COR-L47 (cell line): Measurements from ENCODE around the gene TMEM54.

Source experiments
- DNase-seq: peaks from one replicate; lab custom pipeline; 2025; lab: John Stamatoyannopoulos, UW

The TMEM54 gene

DNA sequence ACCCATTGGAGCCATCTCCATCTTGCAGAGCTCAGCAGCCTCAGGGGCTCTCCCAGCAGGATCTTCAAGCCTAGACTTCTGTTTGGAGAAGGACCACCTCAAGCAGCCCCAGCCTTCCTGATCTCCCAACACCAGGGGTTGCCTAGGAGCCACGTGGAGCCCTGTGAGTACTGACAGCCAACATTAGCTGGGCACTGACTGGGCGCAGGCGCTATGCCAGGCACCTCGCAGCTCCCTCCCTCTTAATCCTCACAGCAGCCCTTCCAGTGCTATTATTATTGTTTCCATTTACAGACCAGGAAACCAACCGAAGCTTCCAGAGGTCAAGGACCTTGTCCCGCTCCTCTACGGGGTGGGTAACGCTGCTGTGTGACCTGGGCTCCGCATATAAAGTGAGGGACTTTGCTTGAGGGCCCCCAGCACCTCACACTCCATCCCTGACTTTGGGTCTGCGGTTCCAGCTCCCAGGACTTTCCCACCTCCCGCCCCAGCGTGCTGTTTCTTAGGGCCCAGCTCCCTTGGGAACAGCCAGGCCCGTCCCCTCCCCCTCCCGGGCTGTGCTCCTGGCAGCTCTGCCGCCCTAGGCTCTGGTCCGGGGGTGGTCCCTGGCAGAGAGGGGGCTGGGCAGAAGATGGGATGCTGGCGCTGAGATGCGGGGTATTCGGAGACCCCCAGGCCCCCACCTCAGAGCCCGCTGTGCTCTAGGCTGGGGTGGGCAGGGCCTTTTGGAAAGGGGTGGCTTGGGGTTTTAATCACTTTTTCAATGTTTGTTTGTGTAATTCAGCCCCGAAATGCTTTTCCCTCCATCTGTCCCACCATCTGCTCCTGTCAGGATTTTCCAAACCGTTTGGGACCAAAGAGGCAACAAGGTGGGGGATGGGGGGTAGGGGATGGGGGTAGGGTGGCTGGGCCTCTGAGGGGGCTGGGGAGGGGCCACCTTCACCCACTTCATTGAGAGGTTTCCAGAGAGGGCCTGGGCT is 19.0 kb downstream of the TMEM54 start:
- no peak for DNase-seq

DNA sequence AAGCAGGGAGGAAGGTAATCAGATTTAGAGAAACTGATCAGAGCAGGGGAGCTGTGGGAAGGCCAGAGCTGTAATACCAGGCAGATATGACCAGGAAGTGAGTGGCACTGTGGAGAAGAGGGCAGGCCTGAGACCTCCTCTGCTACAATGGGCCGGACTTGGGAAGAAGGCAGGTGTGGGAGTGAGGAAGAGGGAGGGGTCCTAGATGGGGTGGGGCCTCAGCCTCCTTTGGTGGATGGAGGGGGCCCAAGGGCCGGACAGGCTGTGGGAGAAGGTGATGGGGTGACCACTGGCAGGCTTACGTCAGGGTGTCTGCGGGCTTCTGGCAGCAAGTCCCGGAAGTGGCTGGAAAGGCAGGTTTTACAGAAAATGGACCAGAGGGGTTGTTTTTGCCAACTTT is 19.9 kb downstream of the TMEM54 start:
- no peak for DNase-seq

DNA sequence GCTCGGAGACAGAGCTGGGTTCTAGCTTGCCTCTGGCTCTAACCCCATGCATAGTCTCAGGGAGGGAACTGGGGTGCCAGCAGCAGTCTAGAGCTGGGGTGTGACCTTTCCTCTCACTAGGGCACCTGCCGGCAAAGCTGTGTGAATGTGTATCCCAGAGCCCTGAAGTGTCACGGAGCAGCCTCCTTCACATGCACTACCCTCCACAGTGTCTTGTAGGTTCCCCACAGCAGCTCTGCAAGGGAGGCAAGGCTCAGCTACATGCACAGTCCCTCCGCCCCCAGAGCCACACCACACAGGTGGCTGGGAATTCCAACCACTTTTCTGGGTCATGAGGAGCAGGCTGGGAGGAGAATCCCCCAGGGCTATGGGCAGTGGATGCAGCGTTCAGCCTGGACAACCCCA is 22.6 kb downstream of the TMEM54 start:
- no peak for DNase-seq

DNA sequence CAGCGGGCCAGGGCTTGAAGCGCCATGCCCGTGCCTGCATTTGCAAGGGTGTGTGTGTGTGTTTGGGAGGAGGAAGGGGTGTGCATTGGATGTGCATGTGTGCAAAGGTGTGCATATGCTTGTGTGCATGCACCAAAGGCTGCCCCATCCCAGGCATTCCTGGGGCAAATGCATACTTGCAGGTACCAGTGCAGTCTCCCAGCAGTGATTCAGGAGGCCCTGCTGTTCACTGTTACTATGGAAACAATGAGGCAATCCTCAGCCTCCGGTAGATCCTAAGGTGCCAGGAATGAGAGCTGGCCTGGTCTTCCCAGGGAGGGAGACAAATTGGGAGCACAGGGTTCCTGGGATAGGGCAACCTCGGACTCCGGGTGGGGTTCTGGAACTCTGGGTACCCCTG is 23.0 kb downstream of the TMEM54 start:
- DNase-seq, result no peak

DNA sequence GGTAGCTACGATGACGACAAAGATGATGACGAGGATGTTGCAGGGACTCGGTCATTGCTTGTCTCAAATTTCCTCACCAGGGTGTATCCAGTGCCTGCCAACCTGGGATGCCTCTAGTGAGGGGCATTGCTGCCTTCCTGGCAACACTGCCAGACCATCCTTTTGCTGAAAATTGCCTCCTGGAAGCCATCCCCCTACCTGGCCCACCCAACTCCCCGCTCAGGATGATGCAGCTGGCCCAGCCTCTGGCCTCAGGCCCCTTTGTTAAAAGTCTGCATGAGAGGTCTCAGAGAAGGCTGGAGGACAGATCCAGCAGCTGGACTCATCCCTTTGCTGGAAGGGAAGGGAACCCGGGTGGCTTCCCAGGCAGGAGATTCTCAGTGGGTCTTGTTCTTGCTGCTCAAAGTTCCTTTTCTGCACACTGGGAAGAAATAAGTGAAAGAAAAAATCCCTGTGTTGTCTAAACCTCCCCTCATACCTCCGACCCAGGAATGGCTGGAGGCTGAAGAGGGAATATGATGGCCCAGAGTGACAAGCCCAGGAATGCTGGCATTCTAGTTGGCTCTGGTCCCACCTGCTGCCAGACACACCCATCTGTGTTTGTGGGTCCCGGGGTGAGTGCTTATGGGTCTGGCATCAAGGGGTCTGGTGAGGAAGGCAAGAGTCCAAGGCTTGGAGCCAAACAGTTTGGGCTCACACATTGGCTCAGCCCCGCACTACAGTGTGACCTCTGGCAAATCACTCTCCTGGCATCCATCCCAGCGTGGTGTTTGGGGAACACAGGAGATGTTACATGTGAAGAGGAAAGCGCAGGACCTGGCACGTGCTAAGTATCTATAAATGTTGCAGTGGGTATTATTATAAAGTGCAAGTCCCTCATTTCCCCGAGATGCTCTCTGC is 23.7 kb downstream of the TMEM54 start:
- DNase-seq, result peak; percentile 74

DNA sequence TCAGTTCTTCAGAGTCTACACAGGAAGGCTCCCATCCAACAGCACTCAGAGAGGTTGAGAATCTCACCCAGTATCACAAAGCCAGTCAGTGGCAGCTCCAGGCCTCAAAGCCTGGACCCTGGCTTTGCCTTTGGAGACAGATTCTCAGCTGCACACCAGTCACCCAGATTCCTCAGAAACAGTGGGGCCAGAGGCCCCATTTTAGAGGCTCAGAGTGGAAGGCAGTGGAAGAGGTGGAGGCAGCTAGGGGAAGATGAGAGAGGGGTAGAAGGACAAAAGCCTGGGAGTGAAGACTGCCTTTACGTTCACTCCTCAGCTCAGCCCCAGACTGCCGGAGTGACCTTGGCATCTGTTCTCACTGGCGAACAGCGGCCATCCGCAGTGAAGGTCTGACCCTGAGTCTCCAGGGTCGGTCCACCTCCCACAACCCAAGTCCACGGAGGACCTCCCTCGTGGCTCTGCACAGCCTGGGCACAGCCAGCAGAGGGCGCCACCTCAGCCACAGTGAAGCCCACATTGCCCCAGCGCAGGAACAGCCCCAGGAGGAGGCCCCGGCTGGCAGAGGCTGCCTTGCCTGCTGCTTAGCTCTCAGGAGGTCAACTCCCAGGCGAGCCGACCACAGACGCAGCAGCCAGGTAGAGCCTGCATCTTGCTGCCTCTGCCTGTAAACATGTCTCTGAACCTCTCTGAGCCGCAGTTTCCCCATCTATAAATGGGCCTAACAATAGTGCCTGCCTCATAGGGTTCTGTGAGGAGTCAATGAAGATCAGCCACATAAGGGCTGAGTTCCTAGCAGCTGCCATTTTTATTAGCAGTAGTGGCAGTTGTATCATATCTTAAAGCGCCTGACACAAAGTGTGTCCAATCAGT is 24.6 kb downstream of the TMEM54 start:
- no peak for DNase-seq

DNA sequence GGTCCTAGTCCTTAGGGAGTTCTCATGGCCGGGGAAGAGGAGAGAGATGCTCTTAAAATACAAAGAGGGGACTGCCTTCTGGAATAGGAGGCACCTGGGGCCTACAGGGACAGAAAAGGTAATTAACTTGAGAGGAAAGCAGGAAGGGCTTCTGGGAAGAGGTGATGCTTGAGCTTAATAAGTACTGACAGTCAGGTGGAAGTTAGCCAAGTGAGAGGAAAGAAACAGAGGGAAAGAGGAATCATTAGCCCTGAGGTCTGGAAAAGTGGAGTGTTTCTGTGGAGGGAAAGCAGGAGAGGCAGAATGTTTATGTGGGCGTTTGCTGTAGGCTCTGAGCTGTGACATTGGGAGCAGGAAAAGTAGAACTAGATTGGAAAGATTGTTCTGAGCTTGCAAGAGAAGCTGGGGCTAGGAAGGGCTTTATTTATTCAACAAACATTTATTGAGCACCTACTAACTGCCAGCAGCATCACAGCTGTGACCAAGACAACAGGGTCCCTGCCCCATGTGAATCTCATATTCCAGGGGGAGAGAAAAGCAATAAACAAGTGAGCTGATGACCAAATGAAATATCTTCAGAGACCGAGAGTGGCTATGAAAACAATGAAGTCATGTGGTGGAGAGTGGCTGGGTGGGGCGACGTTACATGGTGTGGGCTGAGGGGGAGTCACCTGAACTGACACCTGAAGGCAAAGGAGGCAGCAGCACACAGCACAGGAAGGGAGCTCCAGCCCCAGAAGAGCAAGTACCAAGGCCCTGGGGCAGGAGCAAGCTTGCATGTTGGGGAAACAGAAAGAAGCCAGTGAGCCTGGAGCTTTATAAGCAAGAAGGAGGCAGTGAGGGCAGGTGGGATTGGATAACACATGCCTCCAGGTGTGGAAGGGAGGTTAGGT is 26.1 kb downstream of the TMEM54 start:
- no peak for DNase-seq

DNA sequence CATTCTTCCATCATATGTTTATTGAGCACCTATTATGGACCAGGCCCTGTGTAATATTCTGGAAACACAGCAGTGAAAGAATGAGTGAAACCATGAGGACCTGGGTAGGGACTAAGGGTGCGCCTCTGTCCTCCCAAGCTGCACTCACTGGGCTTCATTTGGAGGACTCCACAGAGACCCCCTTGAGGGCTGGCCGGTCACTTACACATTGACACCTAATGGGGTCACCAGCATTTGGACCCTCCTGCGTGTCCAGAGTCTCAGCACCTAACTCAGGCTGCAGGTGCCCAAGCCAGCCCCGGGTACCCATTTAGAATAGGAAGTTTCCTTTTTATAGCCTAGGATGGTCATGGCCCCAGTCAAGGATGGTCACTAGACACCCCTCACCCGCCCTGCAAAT is 27.7 kb downstream of the TMEM54 start:
- DNase-seq, result no peak

DNA sequence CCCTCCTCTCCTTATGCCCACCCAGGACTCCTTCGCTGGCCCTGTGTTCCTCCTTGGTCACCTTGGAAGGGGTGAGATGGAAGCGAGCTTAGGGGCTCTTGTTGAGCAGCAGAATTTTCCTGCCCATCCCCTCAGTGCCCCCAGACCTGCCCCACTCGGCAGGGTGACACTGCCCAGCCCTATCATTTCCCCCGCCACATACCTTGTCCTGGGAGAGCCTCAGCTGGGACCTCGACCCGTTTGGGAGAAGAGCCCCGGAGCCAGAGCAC is 29.1 kb downstream of the TMEM54 start:
- DNase-seq, result no peak

DNA sequence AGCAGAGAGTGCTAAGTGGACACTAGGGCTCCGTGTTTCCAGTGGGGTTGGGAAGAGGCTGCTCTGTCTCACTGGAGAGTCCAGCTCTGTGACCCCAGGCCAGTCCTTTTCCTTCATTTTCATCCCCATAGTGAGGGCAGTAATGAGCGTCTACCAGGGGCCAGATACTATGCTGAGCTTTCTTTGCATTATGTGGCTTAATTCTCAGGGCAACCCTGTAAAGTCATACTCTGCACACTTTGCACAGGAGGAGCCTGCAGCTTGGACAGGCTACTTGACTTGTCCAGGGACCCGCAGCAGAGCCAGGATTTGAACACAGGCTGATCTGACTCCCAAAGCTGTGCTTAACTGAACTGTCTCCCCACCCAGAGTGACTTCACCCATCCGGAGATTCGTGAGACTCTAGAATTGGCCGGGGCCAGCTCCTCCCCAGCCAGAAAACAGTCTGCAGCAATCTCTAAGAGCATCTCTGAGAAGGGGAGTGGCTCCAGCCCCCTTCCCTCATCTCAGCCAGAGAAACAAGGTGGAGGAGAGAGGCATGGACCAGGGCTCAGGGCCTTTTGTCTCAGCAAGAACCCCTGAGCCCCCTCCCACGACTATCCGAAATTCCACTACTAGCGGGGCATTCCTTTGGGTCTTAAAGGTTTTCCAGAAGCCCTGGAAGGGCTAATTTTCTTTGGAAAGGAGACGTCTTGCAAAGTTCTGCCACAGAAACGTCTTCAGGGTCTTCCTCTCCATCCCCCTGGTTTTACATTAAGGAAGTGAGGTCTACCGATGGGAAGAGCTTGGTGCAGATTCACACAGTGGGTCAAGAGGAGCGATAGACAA is 29.6 kb downstream of the TMEM54 start:
- no peak for DNase-seq

DNA sequence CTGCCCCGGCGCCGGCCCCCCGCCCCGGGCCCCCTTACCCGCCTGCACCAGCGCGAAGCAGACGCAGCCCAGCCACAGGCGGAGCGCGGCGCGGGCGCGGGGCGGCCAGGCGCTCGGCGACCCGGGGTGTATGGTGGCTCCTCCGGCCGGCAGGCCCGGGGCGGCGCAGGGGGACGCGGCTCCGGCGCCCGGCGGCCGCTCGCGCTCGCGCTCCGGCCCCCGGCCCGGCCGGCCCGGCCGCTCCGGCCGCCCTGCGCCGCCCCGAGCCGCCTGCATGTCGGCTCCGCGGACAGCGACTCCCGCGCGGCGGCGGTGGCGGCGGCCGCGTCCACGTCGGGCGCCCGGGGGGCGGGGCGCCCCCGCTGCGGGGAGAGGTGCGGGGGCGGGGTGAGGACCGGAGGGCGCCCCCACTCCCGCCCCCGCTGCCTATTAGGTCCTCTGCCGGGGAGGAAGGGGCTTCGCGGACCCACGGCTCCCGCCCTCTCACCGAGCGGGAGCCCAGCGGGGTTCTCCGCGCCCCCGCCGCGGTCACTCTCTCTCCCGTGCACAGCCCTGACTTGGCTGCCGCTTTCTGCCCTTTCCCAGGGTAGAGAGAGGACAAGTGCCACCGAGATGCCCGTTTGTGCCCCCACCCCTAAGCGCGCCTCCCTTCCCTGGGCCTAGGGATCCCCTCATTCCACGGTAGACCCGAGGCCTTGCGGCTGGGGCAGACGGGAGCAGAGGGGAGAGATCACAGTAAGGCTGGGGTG is 30.4 kb downstream of the TMEM54 start, which contains the start of gene FNDC5:
FNDC5 (minus strand) TSS at position 298 of the 749 bp plus-strand sequence.
- no peak for DNase-seq

DNA sequence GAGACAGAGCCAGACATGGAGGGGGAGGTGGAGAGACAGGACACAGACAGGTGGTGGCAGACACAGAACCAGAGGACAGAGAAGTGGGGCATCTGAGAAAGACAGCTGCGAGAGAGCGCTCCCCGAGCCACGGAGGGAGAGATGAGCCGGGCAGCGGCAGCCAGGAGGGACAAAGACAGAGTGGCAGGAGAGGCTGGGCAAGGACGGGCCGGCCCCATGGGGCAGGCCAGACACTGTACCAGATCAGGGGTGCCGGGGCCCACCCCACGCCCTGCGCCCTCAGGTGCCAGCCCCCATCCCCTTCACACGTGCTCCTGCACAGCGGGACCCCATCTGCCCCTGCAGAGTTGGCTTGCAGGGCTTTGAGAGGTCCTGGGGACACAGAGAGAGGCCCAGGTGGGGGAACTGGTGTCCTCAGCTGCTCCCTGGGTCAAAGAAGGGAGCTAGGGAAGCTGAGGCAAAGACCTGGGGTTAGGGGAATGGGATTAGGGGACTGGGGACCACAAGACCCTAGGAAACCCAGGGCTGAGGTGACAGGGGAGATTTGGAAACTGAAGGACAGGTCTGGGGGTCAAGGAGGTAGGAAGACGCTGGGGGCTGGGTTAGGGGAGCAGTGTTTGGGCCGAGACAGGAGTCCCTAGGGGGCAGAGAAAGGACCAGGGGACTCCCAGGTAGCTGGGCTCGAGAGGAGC is 31.1 kb downstream of the TMEM54 start:
- DNase-seq, result no peak

DNA sequence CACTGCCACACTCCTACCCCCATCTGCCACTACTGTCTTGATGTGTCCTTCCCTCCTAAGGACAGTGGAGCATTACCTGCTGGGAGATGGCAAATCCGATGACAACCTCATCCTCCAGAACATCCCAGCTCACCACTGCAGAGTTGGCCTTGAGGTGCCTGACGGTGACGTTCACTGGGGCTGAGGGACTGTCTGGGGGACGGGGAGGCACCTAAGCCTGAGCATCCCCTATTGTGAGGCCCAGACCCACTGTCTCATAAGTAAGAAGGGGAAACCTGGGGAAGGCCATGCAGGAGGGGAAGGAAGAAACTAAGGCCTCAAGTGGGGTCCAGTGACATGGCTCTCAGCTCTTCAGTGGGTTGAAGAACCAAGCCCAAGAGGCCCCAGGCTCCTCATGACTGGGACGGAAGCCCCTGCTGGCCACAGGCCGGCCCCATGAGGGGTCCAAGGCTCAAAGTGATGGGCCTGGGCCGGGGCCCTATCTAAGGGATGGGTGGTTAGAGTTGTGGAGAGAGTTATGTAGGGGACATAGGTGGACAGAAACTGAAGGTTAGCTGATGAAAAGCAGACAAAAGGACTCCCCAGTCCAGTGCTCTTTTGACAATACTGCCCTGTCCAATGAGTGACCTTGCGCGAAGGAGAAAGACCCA is 32.3 kb downstream of the TMEM54 start:
- DNase-seq, result no peak

DNA sequence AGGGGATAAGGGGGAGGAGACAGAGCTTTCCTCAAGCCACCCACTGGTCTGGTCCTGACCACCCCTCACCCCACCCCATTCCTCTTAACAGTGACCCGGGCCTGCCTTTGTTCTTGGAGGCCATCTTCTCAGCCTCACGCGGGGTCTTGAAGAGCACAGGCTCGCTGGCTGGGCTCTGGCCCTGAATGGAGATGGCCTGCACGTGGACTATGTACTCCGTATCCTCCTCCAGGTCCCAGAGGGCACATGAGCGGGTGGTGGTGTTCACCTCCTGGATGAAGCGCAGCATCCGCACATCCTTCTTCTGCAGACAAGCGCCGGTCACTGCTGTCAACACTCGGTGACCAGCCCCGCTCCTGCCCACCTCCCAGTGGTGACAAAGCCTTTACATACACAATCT is 33.1 kb downstream of the TMEM54 start:
- no peak for DNase-seq

DNA sequence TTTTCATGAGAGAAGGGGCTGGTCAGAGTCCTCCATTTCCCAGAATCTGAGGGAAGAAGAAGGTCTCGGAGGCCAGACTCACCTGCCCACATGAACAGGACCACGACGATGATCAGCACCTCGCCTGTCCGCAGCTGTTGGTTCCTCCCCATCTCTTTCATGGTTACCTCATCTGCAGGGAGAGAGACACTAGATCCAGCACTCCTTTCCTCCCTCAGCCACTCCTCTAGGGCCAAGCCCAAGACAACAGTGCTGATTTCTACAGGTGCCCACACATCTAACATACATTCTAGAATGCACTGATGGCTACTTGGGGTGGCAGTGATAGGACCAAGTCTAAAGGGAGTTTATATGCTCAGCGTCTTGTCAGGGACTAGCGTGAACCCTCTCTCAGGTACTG is 33.5 kb downstream of the TMEM54 start:
- DNase-seq, result no peak

DNA sequence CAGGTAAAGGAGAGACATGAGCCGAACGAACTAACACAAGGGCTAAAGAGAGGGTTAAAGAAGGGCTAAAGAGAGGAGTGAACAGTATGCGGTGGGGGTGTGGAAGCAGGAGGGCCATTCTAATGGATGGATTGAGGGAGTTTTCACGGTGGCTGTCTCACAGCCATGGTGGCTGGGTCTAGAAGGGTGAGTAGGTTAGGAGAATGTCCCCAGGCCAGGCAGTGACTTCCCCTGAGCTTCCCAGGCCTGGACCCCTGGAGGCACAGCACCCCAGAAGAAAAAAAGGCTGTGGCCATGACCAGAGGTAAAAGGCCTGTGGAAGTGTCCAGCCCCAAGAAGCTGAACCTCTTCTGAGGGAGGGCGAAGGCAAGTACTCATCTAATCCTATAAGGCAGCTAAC is 34.0 kb downstream of the TMEM54 start:
- no peak for DNase-seq

DNA sequence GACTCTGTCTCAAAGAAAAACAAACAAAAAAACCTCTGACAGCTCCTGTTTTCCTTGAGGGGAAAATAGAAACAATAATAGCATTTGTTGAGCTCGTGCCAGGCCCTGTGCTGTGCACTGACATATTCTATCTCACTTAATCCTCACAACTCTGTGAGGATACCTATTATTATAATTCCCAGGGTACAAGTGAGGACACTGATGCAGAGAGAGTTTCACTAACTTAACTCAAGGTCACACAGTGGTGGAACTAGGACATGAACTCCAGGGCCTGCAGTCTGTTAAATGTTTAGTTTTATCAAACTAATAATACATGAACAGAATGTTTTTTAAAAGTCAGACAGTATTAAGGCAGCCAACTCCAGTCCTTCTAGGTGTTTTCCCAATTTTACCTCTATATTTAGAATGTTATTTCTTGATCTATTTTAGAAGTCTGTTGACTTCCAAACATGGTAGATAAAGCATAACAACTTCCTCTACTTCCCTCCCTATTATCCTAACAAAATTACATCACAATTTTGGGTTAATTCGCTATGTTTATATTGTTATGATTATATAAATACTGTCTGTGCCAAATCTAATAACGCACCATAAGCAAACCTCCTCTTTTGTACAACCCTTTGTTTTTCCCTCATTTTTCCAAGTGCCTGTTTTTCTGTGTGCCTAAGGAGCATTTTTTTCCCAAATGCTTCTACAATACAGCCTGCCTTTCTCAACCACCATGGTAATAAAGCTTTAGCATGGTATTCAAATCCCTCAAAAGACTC is 35.4 kb downstream of the TMEM54 start:
- no peak for DNase-seq
